Measurements from ENCODE around the gene RASD1. TPM values are rescaled to one million over a fixed set of nuclear protein-coding genes. Genes with fewer than 3 reads are reported as not detected.
A peak's percentile ranks its signal among the peaks of the same experiment; 100 is the strongest.

The RASD1 gene
- total RNA-seq, 4 donors from 2014 or later = 25.5 to 79.9 (median 40.6) TPM

DNA sequence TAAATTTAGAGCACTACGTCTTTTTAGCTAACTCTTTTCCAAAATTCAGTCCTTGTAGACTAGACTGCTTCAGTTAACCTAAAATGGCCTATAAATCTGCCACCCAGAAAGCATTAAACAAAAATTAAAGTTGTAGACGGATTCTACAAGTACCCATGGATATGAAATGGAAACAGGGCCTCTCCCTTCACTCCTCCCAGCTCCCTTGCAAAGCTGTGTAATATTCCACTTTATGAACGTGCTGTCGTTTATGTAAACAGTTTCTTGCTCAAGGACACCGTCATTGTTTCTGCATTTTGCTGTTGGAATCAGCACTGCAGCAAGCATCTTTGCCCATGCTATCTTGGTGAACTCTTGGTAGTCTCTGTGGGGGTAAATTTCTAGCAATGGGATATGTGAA lies 14.3 kb downstream of the RASD1 start:
- 81 to 83% methylated on average over 5 of the region's 5 CpGs for WGBS, 2 donors
- intact Hi-C loops (cut with DNase I; ENCODE audit: low total_unique reads) = no loop called here
- no peak for DNase-seq (ENCODE audit: low spot score in 2 of 2)
- H3K4me3 ChIP-seq (ENCODE audit: low read depth, poor library complexity, severe bottlenecking) = no peak overlapping the region
- TF ChIP-seq CTCF (IDR thresholded peaks at IDR 0.05) (no peak), POLR2A (IDR thresholded peaks at IDR 0.05) (no peak)

GRCh38 chr17:17480593-17481148 lies 15.5 kb downstream of the RASD1 start:
- intact Hi-C loops (cut with DNase I; ENCODE audit: low total_unique reads) = no loop called here
- TF ChIP-seq CTCF (IDR thresholded peaks at IDR 0.05) (no peak), POLR2A (IDR thresholded peaks at IDR 0.05) (no peak)
- no peak for DNase-seq (ENCODE audit: low spot score in 2 of 2)
- no peak overlapping the region for H3K4me3 ChIP-seq (ENCODE audit: low read depth, poor library complexity, severe bottlenecking)
- 61 to 69% methylated on average over 6 of the region's 6 CpGs for WGBS, 2 donors

DNA sequence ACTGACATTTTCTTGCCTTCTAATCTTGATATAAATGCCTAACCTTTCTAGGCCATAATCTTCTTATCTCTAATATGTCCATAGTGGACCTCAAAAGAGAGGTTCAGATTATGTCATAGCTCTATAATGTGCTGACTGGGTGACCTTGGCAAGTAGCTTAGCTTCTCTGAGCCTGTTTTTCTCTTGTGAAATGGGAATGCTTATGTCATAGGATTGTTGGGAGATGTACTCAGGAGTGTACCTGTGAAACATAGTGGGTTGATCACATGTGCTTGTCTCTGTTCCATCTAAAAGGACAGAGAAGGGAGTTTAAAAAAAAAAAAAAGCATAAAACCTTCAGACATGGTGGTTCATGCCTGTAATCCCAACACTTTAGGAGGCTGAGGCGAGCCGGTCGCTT lies 17.0 kb downstream of the RASD1 start:
- DNase-seq (ENCODE audit: low spot score in 2 of 2) = no peak
- intact Hi-C loops (cut with DNase I; ENCODE audit: low total_unique reads) = no loop called here
- WGBS, 2 donors = 94 to 96% methylated on average over 3 of the region's 3 CpGs
- no peak overlapping the region for H3K4me3 ChIP-seq (ENCODE audit: low read depth, poor library complexity, severe bottlenecking)
- TF ChIP-seq POLR2A (IDR thresholded peaks at IDR 0.05) = no peak
- no peak for TF ChIP-seq CTCF (IDR thresholded peaks at IDR 0.05)

DNA sequence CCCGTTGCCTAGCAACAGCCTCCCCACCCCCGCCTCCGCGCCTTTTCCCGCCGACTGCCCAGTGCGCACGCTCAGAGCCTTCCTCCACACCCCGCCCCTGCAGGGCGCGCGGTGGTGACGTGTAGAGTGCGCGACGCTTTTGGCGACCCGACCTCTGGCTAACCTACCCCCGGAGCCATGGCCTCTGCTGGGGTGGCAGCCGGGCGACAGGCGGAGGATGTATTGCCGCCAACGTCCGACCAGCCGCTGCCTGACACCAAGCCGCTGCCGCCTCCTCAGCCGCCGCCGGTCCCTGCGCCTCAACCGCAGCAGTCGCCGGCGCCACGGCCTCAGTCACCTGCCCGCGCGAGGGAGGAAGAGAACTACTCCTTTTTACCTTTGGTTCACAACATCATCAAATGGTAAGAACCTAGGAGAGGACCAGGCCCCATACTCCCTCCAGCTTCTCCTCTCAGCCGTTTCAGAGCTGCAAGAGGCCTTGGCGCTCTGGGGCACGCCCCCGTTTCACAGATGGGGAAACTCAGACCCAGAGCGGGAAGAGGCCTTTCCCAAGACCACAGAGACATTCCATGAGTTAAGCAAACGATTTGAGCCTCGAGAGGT lies 19.2 kb downstream of the RASD1 start, which contains the start of gene MED9:
TSS of gene MED9 (plus strand) at position 136 of the 603 bp plus-strand sequence. CDS start at position 178, 42 bp downstream.
- TF ChIP-seq CTCF (IDR thresholded peaks at IDR 0.05) = no peak
- TF ChIP-seq POLR2A (IDR thresholded peaks at IDR 0.05) = peak in 1 of 2 donors; percentile 62
- intact Hi-C loops (cut with DNase I; ENCODE audit: low total_unique reads) = no loop called here
- DNase-seq (ENCODE audit: low spot score in 2 of 2) = peak; percentile 88 to 98
- 0% methylated on average over 30 to 47 of the region's 47 CpGs for WGBS, 2 donors
- peak within 1 kb of the TSS; percentile 95 for H3K4me3 ChIP-seq (ENCODE audit: low read depth, poor library complexity, severe bottlenecking)

GRCh38 chr17:17474341-17474740 lies 21.9 kb downstream of the RASD1 start:
- TF ChIP-seq POLR2A (IDR thresholded peaks at IDR 0.05) (no peak), CTCF (IDR thresholded peaks at IDR 0.05) (no peak)
- H3K4me3 ChIP-seq (ENCODE audit: low read depth, poor library complexity, severe bottlenecking) = no peak overlapping the region
- intact Hi-C loops (cut with DNase I; ENCODE audit: low total_unique reads) = no loop called here
- no peak for DNase-seq (ENCODE audit: low spot score in 2 of 2)
- WGBS, 2 donors = 73 to 74% methylated on average over 7 of the region's 7 CpGs

Data from lower leg skin (tissue), 4 donors.